ENCODE data around the gene BCLAF1. TPM values are rescaled to one million over a fixed set of nuclear protein-coding genes. Genes with fewer than 3 reads are reported as not detected.

BCLAF1 gene
- total and polyA plus RNA-seq, 12 donors, result 13.1 to 102 (median 92.2) TPM

- TF ChIP-seq, protein P1, sequence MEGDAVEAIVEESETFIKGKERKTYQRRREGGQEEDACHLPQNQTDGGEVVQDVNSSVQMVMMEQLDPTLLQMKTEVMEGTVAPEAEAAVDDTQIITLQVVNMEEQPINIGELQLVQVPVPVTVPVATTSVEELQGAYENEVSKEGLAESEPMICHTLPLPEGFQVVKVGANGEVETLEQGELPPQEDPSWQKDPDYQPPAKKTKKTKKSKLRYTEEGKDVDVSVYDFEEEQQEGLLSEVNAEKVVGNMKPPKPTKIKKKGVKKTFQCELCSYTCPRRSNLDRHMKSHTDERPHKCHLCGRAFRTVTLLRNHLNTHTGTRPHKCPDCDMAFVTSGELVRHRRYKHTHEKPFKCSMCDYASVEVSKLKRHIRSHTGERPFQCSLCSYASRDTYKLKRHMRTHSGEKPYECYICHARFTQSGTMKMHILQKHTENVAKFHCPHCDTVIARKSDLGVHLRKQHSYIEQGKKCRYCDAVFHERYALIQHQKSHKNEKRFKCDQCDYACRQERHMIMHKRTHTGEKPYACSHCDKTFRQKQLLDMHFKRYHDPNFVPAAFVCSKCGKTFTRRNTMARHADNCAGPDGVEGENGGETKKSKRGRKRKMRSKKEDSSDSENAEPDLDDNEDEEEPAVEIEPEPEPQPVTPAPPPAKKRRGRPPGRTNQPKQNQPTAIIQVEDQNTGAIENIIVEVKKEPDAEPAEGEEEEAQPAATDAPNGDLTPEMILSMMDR (IDR thresholded peaks at IDR 0.05), result no peak
- H3K27me3 ChIP-seq, result no peaks in the 10 kb centered on the region
- H3K36me3 ChIP-seq, result peaks cover 0 to 27% (median 0%) of the 10 kb centered on the region in 9 donors
- ATAC-seq (peak in 1 of 8 donors; percentile 59), DNase-seq (no peak)
- no peak overlapping the region for H3K4me3 ChIP-seq
- intact Hi-C loops (cut with DNase I), result no loop called here
- H3K4me1 ChIP-seq, result no peaks in the 10 kb centered on the region
- no peak overlapping the region for H3K27ac ChIP-seq
- H3K9me3 ChIP-seq, result no peaks in the 10 kb centered on the region
- 79 to 81% methylated on average over 9 of the region's 9 CpGs for WGBS, 2 donors
Measured at GRCh38 chr6:136236466-136237293, 53.0 kb downstream of the BCLAF1 start.

DNA sequence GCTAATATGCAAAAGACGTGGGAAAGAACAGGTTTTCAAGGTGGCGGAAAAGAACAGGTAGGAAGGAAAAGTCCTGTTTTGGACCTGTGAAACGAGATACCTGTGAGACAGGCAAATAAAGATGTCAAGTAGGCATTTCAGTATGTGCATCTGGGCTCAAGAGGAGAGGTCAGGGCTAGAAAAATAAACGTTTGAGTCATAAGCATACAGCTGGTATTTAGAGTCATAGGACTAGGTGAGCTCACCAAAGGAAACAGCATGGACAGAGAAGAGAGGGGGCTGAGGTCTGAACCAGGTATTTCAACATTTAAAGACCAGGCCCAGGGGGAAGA, 54.4 kb downstream of the BCLAF1 start:
- DNase-seq (no peak), ATAC-seq (no peak)
- intact Hi-C loops (cut with DNase I), result no loop called here
- H3K36me3 ChIP-seq, result peaks cover 0 to 18% (median 0%) of the 10 kb centered on the region in 9 donors
- TF ChIP-seq, protein P1 (IDR thresholded peaks at IDR 0.05), result no peak
- no peaks in the 10 kb centered on the region for H3K27me3 ChIP-seq
- H3K27ac ChIP-seq, result no peak overlapping the region
- H3K4me3 ChIP-seq, result no peak overlapping the region
- WGBS, 2 donors, result 88 to 90% methylated on average over 4 of the region's 4 CpGs
- no peaks in the 10 kb centered on the region for H3K9me3 ChIP-seq
- H3K4me1 ChIP-seq, result no peaks in the 10 kb centered on the region

DNA sequence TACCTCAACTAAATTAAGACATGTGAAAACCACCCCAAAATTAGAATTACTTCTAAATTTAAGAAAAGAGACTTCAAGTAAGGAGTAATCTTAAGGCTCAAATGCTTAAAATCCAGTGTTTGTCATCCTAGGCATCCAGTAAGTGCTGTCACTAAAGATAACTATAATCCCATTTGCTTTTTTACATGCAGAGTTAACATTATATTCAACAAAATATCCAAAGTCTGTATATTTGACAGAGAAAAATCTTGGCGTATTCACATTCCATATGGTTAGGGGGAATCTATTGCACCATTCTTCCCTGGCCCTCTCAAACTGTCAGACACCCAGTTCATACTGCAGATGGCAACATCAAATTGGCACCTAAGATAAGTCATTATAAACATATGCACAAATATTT, 56.9 kb downstream of the BCLAF1 start:
- ATAC-seq (no peak), DNase-seq (no peak)
- WGBS, 2 donors, result 97 to 99% methylated on average over 1 of the region's 1 CpG
- H3K4me1 ChIP-seq, result peaks cover 0 to 6% (median 0%) of the 10 kb centered on the region in 9 donors
- H3K4me3 ChIP-seq, result no peak overlapping the region
- TF ChIP-seq, protein P1 (IDR thresholded peaks at IDR 0.05), result no peak
- intact Hi-C loops (cut with DNase I), result no loop called here
- peaks cover 0 to 3% (median 0%) of the 10 kb centered on the region in 9 donors for H3K36me3 ChIP-seq
- H3K9me3 ChIP-seq, result no peaks in the 10 kb centered on the region
- H3K27ac ChIP-seq, result no peak overlapping the region
- no peaks in the 10 kb centered on the region for H3K27me3 ChIP-seq

DNA sequence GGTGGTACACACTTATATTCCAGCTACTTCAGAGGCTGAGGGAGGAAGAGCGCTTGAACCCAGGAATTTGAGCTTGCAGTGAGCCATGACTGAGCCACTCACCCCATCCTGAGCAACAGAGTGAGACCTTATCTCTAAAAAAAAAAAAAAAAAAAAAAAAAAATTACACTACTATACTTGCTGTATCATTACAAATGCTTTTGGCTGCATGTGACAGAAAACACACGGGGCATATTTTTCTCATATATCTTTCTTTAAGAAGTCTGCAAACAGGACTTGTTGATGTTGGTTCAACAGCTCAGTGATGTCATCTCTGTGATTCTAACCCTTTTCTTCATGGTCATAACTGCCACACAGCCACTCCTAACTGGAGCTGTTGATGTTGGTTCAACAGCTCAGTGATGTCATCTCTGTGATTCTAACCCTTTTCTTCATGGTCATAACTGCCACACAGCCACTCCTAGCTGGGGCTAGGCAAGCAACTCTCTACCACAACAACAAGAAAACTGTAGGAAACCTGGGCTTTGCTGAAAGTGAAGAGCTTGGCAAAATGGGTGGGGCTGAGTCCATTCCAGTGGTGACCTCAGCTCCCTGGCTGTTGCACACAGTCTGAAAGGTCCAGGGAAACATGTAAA, 59.3 kb downstream of the BCLAF1 start:
- Histone ChIP-seq H3K4me1 (peaks cover 0 to 18% (median 5%) of the 10 kb centered on the region in 9 donors), H3K27ac (no peak overlapping the region), H3K36me3 (no peaks in the 10 kb centered on the region), H3K27me3 (no peaks in the 10 kb centered on the region), H3K9me3 (no peaks in the 10 kb centered on the region), H3K4me3 (no peak overlapping the region)
- TF ChIP-seq, protein P1 (IDR thresholded peaks at IDR 0.05), result no peak
- ATAC-seq (no peak), DNase-seq (no peak)
- intact Hi-C loops (cut with DNase I), result no loop called here
- WGBS, 2 donors, result 82 to 94% methylated on average over 2 of the region's 2 CpGs
